Measurements from ENCODE around the gene HOMER3.
"Not testable (repeated sequence)": the region's sequence is repeated elsewhere in the genome, so short reads cannot be mapped to it uniquely, and the experiment has no call there.

The HOMER3 gene

GRCh38 chr19:18902519-18902918, 38.5 kb downstream of the HOMER3 start:
- DNase-seq (ENCODE audit: low read depth in 2 of 2): not testable (repeated sequence)

GRCh38 chr19:18901491-18901890, 39.5 kb downstream of the HOMER3 start:
- no peak for DNase-seq (ENCODE audit: low read depth in 2 of 2)

DNA sequence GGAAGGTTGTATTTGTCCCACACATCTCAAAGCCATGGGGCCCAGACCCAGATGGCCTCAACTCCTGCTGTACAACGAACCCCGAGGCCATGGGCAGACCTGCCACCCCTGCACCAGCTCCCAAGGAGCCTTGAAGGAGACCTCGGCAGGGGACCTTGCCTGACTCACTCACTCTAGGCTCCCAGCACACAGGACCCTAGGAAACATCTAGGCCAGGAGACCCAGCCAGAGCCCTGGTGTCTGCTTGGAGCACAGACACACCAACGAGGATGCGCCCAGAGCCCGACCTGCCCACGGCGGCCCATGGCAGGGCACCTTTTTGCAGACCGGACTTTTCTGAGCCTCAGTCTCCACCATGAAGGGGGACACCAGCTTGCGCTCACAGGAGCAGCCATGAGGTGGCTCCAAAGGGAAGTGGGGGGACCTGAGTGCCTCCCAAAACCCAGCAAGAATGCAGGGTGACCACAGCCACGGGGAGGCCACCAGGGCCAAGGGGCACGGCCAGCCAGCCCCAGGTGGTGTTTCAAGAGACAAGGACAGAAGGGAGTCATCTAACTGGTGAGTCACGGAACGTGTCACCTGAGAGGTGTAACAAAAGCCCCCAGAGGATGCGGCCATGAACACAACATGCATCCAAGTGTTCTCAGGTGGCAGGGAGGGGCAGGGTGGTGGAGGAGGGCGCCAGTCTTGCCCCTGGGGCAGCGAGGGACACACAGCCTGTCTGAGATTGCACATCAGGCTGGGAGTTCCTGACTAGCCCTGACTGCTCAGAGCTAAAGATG, 40.1 kb downstream of the HOMER3 start:
- DNase-seq (ENCODE audit: low read depth in 2 of 2): no peak

GRCh38 chr19:18899624-18900560, 41.1 kb downstream of the HOMER3 start:
- DNase-seq (ENCODE audit: low read depth in 2 of 2): no peak

- no peak for DNase-seq (ENCODE audit: low read depth in 2 of 2)
Observed at GRCh38 chr19:18898607-18899408, 42.2 kb downstream of the HOMER3 start.

- DNase-seq (ENCODE audit: low read depth in 2 of 2): no peak
Observed at GRCh38 chr19:18898081-18898606, 42.9 kb downstream of the HOMER3 start.

GRCh38 chr19:18897094-18898029, 43.7 kb downstream of the HOMER3 start:
- no peak for DNase-seq (ENCODE audit: low read depth in 2 of 2)

GRCh38 chr19:18896421-18896841, 44.6 kb downstream of the HOMER3 start:
- DNase-seq (ENCODE audit: low read depth in 2 of 2): no peak

GRCh38 chr19:18895824-18896341, 45.1 kb downstream of the HOMER3 start, which contains the start of gene CERS1:
TSS of gene CERS1 (minus strand) at chr19:18896158. CDS start at chr19:18896072, 86 bp downstream.
- no peak for DNase-seq (ENCODE audit: low read depth in 2 of 2)

DNA sequence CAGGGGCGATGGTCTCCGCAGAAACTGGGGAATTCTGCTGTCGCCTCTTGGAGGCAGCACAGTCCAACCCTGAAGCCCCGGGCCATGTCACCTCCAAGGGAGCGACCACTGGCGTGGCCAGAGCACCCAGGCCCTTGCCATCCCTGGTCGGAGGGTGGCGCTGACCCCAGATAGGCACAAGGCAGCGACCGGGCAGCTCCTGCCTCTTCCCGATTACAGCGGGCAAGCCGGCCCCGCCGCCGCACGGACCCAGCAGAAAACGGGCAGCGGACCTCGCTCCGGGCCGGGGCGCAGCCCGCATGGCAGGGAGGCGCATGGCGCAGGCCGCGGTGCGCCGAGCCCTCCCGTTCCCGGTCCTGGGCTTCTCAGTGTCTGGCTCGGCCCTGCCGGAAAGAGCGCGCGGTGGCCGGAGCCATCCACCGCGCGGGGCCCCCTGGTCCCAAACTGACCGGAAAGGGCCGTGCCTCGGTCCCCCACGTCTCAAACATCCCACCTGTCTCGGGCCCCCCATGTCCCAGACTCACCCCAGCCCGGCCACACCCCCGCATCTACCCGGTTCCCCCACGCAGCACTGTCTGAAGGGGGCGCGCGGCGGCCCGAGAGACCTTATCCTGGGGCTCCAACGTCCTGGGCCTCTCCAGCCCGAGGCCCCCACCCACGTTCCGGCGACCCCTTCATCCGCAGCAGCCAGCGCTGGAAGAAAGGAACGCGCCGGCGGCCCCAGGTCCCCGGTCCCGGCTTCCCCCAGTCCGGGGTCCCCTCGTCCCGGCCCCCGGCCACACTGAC, 45.8 kb downstream of the HOMER3 start:
- DNase-seq (ENCODE audit: low read depth in 2 of 2): no peak

DNA sequence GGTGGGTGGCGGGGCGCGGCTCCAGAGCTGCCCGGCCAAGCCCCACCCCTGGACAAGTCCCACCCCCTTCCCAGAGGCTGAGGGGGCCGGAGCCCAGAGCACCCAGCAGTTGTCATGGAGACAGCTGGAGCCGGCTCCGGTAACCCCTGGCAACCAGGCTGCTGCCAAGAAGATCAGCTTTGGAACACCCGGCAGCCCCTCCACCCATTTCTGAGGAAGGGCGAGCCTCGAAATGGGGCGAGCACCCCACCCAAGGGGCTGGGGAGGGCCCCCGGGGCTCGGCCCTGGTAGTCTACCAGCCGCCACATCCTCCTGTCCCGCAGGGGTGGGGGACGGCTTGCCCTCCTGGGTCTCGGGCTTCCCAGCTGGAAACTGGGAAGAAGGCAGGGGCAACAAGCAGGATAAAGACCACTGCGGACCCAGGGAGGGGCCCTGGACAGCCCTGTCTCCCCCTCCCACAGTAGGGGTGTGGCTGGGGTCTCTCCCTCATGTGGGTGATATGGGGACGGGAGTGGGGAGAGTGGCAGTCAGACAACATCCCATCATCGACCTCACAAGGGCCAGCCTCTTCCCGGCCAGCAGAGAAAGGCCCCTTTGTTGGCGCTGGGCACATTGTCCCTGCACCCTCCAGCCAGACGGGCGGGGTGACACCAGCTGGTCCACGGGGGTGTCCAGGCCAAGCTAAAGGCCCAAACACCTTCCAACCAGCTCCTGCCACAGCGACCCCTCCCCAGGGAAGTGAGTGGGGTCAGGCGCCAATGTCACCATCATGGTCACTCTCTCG, 46.6 kb downstream of the HOMER3 start:
- DNase-seq (ENCODE audit: low read depth in 2 of 2): no peak

GRCh38 chr19:18893587-18894253, 47.3 kb downstream of the HOMER3 start:
- DNase-seq (ENCODE audit: low read depth in 2 of 2): no peak

DNA sequence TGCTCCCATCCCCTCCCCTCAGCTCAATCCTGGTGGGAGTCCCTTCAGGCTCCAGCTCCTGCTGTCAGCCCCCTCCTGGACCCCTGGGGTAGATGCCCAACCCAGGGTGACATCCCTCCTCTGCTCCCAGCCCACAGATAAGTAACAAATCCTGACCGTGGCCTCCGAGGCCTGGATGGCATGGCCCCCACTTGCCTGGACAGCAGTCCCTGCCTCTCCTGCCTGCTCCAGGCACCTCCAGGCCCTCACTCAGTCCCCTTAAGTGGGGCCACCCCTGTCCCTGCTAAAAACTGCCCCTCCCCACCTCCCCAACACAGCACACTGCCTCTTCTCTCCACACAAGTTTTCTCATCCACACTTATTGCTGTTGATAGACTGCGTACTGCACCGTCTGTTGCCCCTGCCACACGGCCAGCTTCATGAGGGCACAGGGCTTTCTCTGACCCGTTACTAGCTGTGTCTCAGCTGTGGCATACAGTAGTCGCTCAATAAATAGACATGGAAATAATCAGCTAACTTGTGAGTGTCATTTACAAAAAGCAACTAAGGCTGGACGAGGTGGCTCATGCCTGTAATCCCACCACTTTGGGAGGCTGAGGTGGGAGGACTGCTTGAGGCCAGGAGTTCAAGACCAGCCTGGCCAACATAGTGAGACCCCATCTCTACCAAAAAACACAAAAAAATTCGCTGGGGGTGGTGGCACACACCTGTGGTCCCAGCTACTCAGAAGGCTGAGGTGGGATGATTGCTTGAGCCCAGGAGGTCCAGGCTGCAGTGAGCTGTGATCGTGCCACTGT, 50.9 kb downstream of the HOMER3 start:
- no peak for DNase-seq (ENCODE audit: low read depth in 2 of 2)

- no peak for DNase-seq (ENCODE audit: low read depth in 2 of 2)
Observed at GRCh38 chr19:18886972-18887371, 54.0 kb downstream of the HOMER3 start.

DNA sequence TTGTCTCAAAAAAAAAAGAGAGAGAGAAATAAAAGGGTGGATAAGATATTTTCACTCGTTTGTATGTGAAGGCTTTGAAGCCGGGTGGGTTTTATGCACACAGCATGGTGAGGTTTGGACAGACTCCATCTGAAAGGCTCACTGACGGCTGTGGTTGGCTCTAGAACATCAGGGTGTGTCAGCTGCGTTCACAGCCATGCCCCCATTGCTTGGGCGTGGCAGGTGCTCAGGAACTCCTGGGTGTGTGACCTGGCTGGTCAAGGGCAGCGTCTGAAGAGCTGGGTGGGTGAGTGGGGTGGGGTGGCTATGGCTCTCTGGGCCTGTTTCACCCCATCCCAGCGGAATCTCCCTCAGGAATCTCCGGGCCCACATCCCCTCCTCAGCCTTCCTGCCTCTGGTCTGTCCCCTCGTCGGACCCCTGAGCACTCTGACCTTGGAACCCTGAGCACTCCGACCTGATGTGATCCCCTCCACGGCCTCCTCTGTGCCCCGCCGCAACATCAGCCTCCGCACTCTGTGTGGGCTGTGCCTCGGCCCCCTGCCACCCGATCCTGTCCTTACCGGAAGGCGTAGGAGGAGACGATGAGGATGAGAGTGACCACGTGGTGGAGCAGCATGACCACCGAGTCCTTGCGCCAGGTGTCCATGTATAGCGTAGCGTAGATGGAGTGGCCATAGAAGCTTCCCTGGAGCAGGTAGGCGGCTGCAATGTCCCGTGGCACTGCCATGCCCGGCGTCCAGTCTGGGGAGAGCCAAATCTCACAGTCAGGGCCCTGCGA, 57.3 kb downstream of the HOMER3 start:
- DNase-seq (ENCODE audit: low read depth in 2 of 2): no peak

- no peak for DNase-seq (ENCODE audit: low read depth in 2 of 2)
Observed at GRCh38 chr19:18881491-18881890, 59.5 kb downstream of the HOMER3 start.

Measured in stimulated activated CD8-positive, alpha-beta memory T cell treated with anti-CD3 and anti-CD28 coated beads, Interleukin-15, amount 100 ng/mL, for 48 hours (primary cell).